ENCODE measurements around the gene TAC4. TPM values are rescaled to one million over a fixed set of nuclear protein-coding genes. Genes with fewer than 3 reads are reported as not detected.

TAC4 gene
- total and polyA plus RNA-seq, 7 donors: not detected

DNA sequence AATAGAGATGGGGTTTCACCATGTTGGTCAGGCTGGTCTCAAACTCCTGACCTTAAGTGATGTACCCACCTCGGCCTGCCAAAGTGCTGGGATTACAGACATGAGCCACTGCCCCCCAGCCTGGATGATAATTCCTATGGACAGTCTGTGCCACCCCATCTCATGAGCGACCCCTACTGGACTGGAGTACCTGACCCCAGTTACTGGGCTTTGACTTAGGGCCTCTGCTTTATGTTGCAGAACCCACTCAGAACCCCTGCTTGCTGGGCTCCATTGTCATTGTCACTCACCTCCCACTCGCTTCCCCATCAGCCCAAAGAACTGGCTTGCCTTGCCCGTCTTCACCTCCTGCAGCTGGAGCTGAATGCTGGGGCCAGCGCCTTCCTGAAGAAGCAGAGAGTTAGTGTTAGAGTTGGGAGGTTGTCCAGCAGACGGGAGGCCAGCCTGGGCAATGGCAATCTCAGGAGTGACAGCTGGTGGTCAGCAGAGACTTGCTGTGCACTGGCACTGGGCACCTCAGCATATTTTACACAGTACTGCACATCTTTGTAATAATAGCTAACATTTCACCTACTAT, 4.0 kb downstream of the TAC4 start:
- DNase-seq (no peak), ATAC-seq (peak in 3 of 4 donors; percentile 26 to 39 (median 39))
- no peaks in the 10 kb centered on the region for H3K27me3 ChIP-seq (ENCODE audit: insufficient read depth in 3 of 3, low read length in 2 of 3)
- H3K4me3 ChIP-seq: no peak overlapping the region
- no peaks in the 10 kb centered on the region for H3K9me3 ChIP-seq
- no peak overlapping the region for H3K27ac ChIP-seq
- peaks cover 22% of the 10 kb centered on the region for H3K4me1 ChIP-seq
- TF ChIP-seq, protein P1, sequence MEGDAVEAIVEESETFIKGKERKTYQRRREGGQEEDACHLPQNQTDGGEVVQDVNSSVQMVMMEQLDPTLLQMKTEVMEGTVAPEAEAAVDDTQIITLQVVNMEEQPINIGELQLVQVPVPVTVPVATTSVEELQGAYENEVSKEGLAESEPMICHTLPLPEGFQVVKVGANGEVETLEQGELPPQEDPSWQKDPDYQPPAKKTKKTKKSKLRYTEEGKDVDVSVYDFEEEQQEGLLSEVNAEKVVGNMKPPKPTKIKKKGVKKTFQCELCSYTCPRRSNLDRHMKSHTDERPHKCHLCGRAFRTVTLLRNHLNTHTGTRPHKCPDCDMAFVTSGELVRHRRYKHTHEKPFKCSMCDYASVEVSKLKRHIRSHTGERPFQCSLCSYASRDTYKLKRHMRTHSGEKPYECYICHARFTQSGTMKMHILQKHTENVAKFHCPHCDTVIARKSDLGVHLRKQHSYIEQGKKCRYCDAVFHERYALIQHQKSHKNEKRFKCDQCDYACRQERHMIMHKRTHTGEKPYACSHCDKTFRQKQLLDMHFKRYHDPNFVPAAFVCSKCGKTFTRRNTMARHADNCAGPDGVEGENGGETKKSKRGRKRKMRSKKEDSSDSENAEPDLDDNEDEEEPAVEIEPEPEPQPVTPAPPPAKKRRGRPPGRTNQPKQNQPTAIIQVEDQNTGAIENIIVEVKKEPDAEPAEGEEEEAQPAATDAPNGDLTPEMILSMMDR (IDR thresholded peaks at IDR 0.05): no peak
- intact Hi-C loops (cut with DNase I): no loop called here
- WGBS, 3 donors: 69 to 80% (median 69%) methylated on average over 6 of the region's 6 CpGs
- H3K36me3 ChIP-seq (ENCODE audit: insufficient read depth in 1 of 2, low read depth in 1 of 2): no peaks in the 10 kb centered on the region

DNA sequence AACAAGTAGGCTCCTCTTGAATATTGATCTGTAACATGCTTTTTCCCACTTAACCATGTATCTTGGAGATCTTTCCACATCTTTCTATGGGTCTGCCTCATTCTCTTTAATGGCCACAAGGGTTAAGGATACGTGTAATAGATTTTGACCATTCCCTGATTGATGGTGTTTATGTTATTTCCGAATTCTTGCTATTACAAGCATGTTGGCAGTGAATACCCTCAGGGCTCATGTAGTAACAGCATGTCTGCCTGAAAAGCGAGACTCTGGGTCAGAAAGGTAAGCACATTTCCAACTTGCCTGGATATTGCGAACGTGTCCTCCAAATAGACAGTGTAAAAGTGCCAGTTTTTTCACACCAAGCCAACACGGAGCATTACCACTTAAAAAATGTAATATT, 5.0 kb downstream of the TAC4 start:
- Histone ChIP-seq H3K4me3 (no peak overlapping the region), H3K4me1 (peaks cover 22% of the 10 kb centered on the region), H3K36me3 (ENCODE audit: insufficient read depth in 1 of 2, low read depth in 1 of 2) (no peaks in the 10 kb centered on the region), H3K27me3 (ENCODE audit: insufficient read depth in 3 of 3, low read length in 2 of 3) (no peaks in the 10 kb centered on the region), H3K9me3 (no peaks in the 10 kb centered on the region), H3K27ac (no peak overlapping the region)
- DNase-seq (no peak), ATAC-seq (no peak)
- intact Hi-C loops (cut with DNase I): no loop called here
- TF ChIP-seq, protein P1 (IDR thresholded peaks at IDR 0.05): no peak
- WGBS, 3 donors: 53 to 72% (median 56%) methylated on average over 6 of the region's 6 CpGs

DNA sequence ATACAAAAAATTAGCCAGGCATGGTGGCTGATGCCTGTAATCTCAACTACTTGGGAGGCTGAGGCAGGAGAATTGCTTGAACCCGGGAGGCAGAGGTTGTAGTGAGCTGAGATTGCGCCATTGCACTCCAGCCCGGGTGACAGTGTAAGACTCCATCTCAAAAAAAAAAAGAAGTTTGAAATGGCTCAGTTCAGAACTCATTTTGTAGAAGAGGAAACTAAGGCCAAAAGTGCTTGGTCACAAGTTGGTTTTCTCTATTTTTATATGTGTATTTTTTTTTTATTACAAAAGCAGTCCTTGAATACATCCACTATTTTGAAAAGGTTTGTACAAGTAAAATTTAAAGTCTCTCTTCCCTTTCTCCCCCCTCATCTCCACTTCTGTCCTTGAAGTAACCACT, 5.5 kb downstream of the TAC4 start:
- no peak overlapping the region for H3K27ac ChIP-seq
- no peak overlapping the region for H3K4me3 ChIP-seq
- DNase-seq (no peak), ATAC-seq (no peak)
- WGBS, 3 donors: 80 to 90% (median 80%) methylated on average over 3 of the region's 3 CpGs
- no peaks in the 10 kb centered on the region for H3K27me3 ChIP-seq (ENCODE audit: insufficient read depth in 3 of 3, low read length in 2 of 3)
- intact Hi-C loops (cut with DNase I): no loop called here
- no peaks in the 10 kb centered on the region for H3K9me3 ChIP-seq
- H3K4me1 ChIP-seq: peaks cover 22% of the 10 kb centered on the region
- no peaks in the 10 kb centered on the region for H3K36me3 ChIP-seq (ENCODE audit: insufficient read depth in 1 of 2, low read depth in 1 of 2)
- TF ChIP-seq, protein P1 (IDR thresholded peaks at IDR 0.05): no peak

DNA sequence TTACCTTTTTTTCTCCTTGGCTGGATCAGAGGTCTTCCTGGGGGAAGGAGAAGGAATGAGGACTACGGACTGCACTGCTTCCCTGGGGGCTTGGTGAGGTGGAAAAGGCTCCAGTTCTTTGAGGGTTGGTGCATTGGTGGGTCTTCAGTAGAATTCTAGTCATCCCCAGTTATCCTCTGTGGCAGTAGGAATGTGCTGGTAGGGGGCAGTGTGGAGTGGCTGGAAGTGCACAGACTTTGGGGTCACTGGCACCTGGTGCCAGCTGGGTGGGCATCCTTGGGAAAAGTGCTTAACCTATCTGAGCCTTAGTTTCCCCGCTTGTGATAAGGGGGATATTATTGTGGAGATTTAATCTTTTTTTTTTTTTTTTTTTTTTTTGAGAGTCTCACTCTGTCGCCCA, 6.3 kb downstream of the TAC4 start:
- Histone ChIP-seq H3K9me3 (no peaks in the 10 kb centered on the region), H3K27me3 (ENCODE audit: insufficient read depth in 3 of 3, low read length in 2 of 3) (no peaks in the 10 kb centered on the region), H3K4me1 (peaks cover 28% of the 10 kb centered on the region), H3K36me3 (ENCODE audit: insufficient read depth in 1 of 2, low read depth in 1 of 2) (no peaks in the 10 kb centered on the region), H3K4me3 (no peak overlapping the region), H3K27ac (no peak overlapping the region)
- DNase-seq (no peak), ATAC-seq (no peak)
- WGBS, 3 donors: 92 to 100% (median 99%) methylated on average over 2 to 3 of the region's 3 CpGs
- TF ChIP-seq, protein P1 (IDR thresholded peaks at IDR 0.05): no peak
- intact Hi-C loops (cut with DNase I): no loop called here

DNA sequence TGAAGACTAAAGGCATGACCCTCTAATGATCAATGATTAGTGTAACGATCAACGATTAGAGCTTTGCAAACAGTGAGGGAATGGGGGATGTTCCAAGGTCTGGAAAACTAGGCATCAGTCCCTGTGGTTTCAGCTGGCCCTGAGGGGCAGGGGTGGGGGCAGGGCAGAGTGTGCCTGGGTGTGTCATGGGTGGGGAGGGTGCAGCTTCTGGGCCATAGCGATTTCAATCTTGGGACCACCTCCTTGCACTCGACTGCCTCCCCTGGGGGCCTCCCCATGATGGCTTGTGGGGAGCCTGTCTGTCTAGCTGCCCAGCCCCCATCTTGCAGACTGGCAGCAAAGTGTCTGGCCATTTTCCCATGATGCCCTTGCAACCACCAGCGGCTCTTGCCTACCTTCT, 8.4 kb downstream of the TAC4 start:
- no peak overlapping the region for H3K27ac ChIP-seq
- H3K9me3 ChIP-seq: no peaks in the 10 kb centered on the region
- TF ChIP-seq, protein P1 (IDR thresholded peaks at IDR 0.05): no peak
- peaks cover 2% of the 10 kb centered on the region in 2 donors for H3K36me3 ChIP-seq (ENCODE audit: insufficient read depth in 1 of 2, low read depth in 1 of 2)
- DNase-seq (no peak), ATAC-seq (no peak)
- intact Hi-C loops (cut with DNase I): no loop called here
- peaks cover 34% of the 10 kb centered on the region for H3K4me1 ChIP-seq
- no peaks in the 10 kb centered on the region for H3K27me3 ChIP-seq (ENCODE audit: insufficient read depth in 3 of 3, low read length in 2 of 3)
- no peak overlapping the region for H3K4me3 ChIP-seq
- 59 to 63% (median 60%) methylated on average over 5 of the region's 5 CpGs for WGBS, 3 donors

Data from psoas muscle (tissue), 8 donors.